HL-60 (cell line): ENCODE measurements around the gene THPO.

Experiments
- CTCF ChIP-seq: IDR thresholded peaks from one replicate; pipeline ENCODE4 v1.5.1; 2011; ENCODE audit warnings: low read length, control low read depth, inconsistent platforms; ENCODE audit not compliant: insufficient read depth
- GABPA ChIP-seq: IDR thresholded peaks from 2 replicates; pipeline ENCODE4 v1.6.1; 2012; ENCODE audit warnings: low read depth
- POLR2AphosphoS5 ChIP-seq: IDR thresholded peaks from 2 replicates; pipeline ENCODE4 v1.6.1; 2012; ENCODE audit warnings: low read depth
- REST ChIP-seq: IDR thresholded peaks from 2 replicates; pipeline ENCODE4 v1.6.1; 2012; ENCODE audit warnings: low read depth; ENCODE audit not compliant: insufficient replicate concordance
- SPI1 ChIP-seq: IDR thresholded peaks from 2 replicates; pipeline ENCODE4 v1.6.1; 2012; ENCODE audit warnings: low read depth, mild to moderate bottlenecking, borderline replicate concordance

GRCh38 chr3:184354121-184354728 is 23.8 kb downstream of the THPO start:
- TF ChIP-seq SPI1 (no peak), CTCF (peak; percentile 68), POLR2AphosphoS5 (no peak), REST (no peak), GABPA (no peak)
